ENCODE data around the gene LY6G5C. TPM values are rescaled to one million over a fixed set of nuclear protein-coding genes. Genes with fewer than 3 reads are reported as not detected.

The LY6G5C gene
- total and polyA plus RNA-seq, 2 donors (not counting 3 experiments of a cell fraction or from before 2014, with no cell fraction given): 8.2 to 11.4 TPM

GRCh38 chr6:31717499-31718222 is 36.8 kb upstream of the LY6G5C start:
- H4K20me1 ChIP-seq (replicated peaks; ENCODE audit: control insufficient read depth, extremely low read depth, insufficient read depth, low read length): no peaks in the 10 kb centered on the region
- no TSS peak for BruUV-seq (replicated peaks)
- dilution Hi-C loops (cut with MboI; ENCODE audit: extremely low pct_ligation_motif_present, low sequenced_read_pairs): no loop called here
- H3K4me1 ChIP-seq (ENCODE audit: control insufficient read depth, extremely low read depth, insufficient read depth, low read length): no peaks in the 10 kb centered on the region
- ChIA-PET POLR2A (no interaction called here), CTCF (no interaction called here)
- H3K27me3 ChIP-seq (ENCODE audit: control insufficient read depth in 2 of 2, insufficient read depth in 2 of 2, low read length in 2 of 2): peaks cover 0 to 2% of the 10 kb centered on the region in 2 experiments
- H3K4me3 ChIP-seq (replicated peaks in 1 of 3; ENCODE audit: insufficient read depth in 1 of 3, low read depth in 1 of 3, low read length in 3 of 3): no peak overlapping the region
- H3K79me2 ChIP-seq (ENCODE audit: control insufficient read depth, insufficient read depth, low read length): no peaks in the 10 kb centered on the region
- H3K4me2 ChIP-seq (ENCODE audit: insufficient read depth, low read length): no peak overlapping the region
- TF ChIP-seq GATA2 (IDR thresholded peaks at IDR 0.05; ENCODE audit: insufficient read depth, insufficient read length, low read depth, low read length): no peak
- no peak for TF ChIP-seq JUN (IDR thresholded peaks at IDR 0.05; ENCODE audit: borderline replicate concordance, insufficient read depth, insufficient read length, low read depth)
- no peak for TF ChIP-seq EZH2 (IDR thresholded peaks at IDR 0.05; ENCODE audit: borderline replicate concordance, low read depth, low read length, severe bottlenecking)
- no peak for TF ChIP-seq CTCF (IDR thresholded peaks at IDR 0.05; ENCODE audit: extremely low read depth in 1 of 2, insufficient read depth in 1 of 2, low read depth in 1 of 2, low read length in 2 of 2)
- no peak for TF ChIP-seq MAX (IDR thresholded peaks at IDR 0.05; ENCODE audit: insufficient read depth, insufficient read length)
- no peak for TF ChIP-seq POLR2A (IDR thresholded peaks at IDR 0.05; ENCODE audit: low read depth, low read length)
- no peak for TF ChIP-seq POLR2AphosphoS5 (IDR thresholded peaks at IDR 0.05; ENCODE audit: insufficient read depth, low read depth, low read length)
- TF ChIP-seq MYC (IDR thresholded peaks at IDR 0.05; ENCODE audit: low read depth, low read length): no peak
- no peak for TF ChIP-seq FOS (IDR thresholded peaks at IDR 0.05; ENCODE audit: borderline replicate concordance, insufficient read depth, low read length)
- H3K36me3 ChIP-seq (ENCODE audit: control insufficient read depth in 2 of 2, extremely low read depth in 1 of 2, insufficient read depth in 2 of 2, low read length in 2 of 2): no peaks in the 10 kb centered on the region
- no peak overlapping the region for H3K9ac ChIP-seq (replicated peaks; ENCODE audit: extremely low read depth, insufficient read depth, low read length)
- H3K9me3 ChIP-seq (replicated peaks; ENCODE audit: control insufficient read depth, insufficient read depth, low read length): no peaks in the 10 kb centered on the region
- FAIRE-seq (no peak), DNase-seq (ENCODE audit: low read depth, low spot score) (no peak)
- no peak overlapping the region for H2AFZ ChIP-seq (ENCODE audit: low read depth, low read length)
- H3K9me1 ChIP-seq (replicated peaks; ENCODE audit: control insufficient read depth, extremely low read depth, insufficient read depth, low read length): no peaks in the 10 kb centered on the region
- no peak overlapping the region for H3K27ac ChIP-seq (ENCODE audit: insufficient read depth, low read depth, low read length)
- intact Hi-C loops (cut with micrococcal nuclease): no loop called here

Data from endothelial cell of umbilical vein (primary cell).